D721Med (cell line): ENCODE data around the gene CHPF.

Experiments
- DNase-seq: peaks from one replicate; pipeline ENCODE4 v3.0.0; 2011; ENCODE audit warnings: low spot score; ENCODE audit not compliant: insufficient read length
- FAIRE-seq: peaks from 2 replicates; lab custom pipeline; 2011; peaks lifted over from hg19 to GRCh38; lab: Jason Lieb, UNC
- TF ChIP-seq, protein P1 (sequence below): IDR thresholded peaks from 2 replicates; pipeline ENCODE4 v1.5.1; 2012; ENCODE audit warnings: mild to moderate bottlenecking, control low read depth; ENCODE audit not compliant: insufficient read depth; ENCODE audit errors: missing control alignments

The CHPF gene

DNA sequence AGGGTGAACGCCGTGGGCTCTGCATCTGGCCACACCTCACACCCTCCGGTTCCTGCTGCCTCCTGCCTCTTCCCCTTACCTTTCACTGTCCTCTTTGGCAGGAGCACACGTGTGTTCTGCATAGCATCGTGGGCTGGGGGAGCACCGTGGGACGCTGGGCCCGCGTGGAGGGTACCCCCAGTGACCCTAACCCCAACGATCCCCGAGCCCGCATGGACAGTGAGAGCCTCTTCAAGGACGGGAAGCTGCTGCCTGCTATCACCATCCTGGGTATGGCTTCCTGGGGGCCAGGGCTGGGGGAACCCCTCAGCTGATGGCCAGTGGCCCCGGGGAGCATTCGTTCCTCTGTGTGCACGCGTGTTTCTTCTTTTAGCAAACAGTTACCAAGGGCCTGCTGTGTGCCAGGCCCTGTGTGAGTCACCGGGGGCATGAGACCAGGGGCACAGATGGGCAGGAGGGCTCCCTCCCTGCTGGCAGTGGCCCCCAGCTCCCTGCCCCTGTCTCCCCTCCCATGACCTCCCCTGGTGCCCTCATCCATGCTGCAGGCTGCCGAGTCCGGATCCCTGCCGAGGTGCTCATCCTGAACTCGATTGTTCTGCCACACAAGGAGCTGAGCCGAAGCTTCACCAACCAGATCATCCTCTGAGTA lies 37.3 kb downstream of the CHPF start:
- no peak for DNase-seq
- TF ChIP-seq, protein P1, sequence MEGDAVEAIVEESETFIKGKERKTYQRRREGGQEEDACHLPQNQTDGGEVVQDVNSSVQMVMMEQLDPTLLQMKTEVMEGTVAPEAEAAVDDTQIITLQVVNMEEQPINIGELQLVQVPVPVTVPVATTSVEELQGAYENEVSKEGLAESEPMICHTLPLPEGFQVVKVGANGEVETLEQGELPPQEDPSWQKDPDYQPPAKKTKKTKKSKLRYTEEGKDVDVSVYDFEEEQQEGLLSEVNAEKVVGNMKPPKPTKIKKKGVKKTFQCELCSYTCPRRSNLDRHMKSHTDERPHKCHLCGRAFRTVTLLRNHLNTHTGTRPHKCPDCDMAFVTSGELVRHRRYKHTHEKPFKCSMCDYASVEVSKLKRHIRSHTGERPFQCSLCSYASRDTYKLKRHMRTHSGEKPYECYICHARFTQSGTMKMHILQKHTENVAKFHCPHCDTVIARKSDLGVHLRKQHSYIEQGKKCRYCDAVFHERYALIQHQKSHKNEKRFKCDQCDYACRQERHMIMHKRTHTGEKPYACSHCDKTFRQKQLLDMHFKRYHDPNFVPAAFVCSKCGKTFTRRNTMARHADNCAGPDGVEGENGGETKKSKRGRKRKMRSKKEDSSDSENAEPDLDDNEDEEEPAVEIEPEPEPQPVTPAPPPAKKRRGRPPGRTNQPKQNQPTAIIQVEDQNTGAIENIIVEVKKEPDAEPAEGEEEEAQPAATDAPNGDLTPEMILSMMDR, result no peak
- no peak for FAIRE-seq

DNA sequence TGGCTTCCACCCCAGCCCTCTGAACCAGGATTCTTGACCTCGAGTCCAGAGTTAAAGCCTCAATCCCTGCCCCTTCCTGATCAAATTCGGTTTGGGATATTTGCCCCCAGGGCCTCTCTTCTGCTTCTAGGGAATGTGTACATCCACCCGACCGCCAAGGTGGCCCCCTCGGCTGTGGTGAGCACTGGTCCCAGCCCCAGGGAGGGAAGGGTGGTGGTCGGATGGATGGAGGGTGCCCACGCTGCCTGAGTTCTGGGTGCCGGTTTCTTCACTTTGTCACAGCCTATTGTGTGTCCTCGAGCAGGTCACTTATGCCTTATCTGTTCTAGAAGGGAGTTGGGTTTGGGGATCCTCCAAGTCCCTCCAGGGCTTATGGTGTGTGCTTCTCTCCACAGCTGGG lies 38.0 kb downstream of the CHPF start:
- TF ChIP-seq, protein P1, result no peak
- DNase-seq (no peak), FAIRE-seq (no peak)

DNA sequence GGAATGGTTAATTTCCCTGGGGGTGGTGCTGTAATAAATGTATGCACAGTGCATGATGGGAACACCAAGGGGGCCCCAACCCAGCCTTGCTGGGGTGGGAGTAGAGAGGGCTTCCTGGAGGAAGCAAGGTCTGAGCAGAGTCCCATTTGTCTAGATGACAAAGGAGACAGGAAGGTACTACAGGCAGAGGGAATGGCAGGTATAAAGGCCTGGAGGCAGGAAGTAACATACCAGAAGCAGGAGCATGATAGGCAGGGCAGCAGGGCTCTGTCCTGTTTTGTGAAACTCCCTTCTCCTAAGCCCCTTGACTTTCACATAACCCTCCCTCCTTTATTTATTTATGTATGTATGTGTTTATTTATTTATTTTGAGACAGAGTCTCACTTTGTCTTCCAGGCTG lies 41.0 kb downstream of the CHPF start:
- FAIRE-seq (no peak), DNase-seq (no peak)
- TF ChIP-seq, protein P1, result no peak

DNA sequence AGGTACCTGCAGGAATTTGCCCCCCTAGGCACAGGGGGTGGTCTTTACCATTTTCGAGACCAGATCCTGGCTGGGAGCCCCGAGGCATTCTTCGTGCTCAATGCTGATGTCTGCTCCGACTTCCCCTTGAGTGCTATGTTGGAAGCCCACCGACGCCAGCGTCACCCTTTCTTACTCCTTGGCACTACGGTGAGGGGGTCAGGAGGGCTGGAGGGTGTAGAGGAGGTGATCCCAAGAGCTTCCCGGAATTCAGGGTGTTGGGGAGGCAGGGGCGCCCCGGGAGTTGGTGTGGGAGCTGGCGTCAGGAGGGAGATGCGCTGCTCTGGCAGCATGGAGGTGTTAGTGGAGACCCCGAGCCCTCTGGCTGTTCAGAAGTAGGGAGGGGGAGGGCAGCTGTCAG lies 41.8 kb downstream of the CHPF start:
- no peak for DNase-seq
- TF ChIP-seq, protein P1, result no peak
- no peak for FAIRE-seq

DNA sequence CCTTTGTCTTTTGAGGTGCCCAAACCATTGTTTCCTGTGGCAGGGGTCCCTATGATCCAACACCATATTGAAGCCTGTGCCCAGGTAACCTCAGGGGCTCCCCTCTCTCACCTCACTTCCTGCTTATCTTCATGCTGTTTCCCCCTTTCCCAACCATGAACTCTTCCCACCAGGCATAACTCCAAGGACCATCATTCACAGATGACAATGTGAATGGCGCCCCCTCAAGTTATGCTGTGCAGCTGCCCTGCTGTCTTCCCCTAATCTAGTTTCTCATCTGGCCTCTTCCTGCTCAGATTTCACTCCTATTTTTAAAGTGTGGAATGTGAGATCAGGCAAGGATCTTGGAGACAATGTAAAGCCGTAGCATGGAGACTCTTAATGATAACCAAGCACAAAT lies 43.5 kb downstream of the CHPF start:
- FAIRE-seq, result no peak
- no peak for DNase-seq
- TF ChIP-seq, protein P1, result peak; percentile 31

DNA sequence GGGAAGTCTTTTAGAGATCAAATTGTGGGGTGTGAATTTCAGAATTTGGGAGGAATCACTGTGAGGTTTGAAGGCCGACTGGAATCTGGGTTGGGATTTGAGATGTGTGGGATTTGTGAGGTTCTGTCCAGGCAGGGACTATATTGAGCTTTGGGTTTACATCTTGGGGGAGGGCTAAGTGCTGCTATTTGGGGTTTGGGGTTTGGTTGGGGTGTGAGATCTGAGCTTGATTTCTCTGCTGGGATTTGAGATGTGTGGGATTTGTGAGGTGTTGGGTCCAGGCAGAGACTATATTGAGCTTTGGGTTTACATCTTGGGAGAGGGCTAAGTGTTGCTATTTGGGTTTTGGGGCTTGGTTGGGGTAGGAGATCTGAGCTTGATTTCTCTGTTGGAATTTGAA lies 44.1 kb downstream of the CHPF start:
- DNase-seq (no peak), FAIRE-seq (no peak)
- TF ChIP-seq, protein P1, result no peak

DNA sequence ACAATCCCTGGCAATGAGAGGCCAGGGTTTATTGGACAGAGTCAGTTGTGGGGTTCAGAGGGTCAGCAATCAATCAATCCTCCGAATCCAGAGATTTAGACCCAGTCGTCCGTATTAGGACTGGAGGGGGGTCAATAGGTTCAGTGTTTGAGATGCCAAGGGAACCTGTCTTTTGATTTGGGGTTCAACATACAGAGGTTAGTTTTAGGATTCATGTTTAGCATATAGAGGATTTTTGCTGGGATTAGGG lies 44.6 kb downstream of the CHPF start:
- TF ChIP-seq, protein P1, result no peak
- FAIRE-seq (no peak), DNase-seq (no peak)
